Thyroid gland (tissue), 4 donors: ENCODE measurements around the gene PPP1R13B.

Source experiments
- CTCF ChIP-seq, 6 experiments: fragments of 200-600 bp in 3 of 6; fragments of 450-650 bp in 3 of 6; sonication (generic) in 3 of 6; IDR thresholded peaks; one replicate each; pipeline ENCODE4 v1.5.1; 2016 to 2019; ENCODE audit warnings: antibody characterized with exemption in 6 of 6, mild to moderate bottlenecking in 2 of 6, inconsistent platforms in 1 of 6, moderate library complexity in 1 of 6
- POLR2A ChIP-seq, 2 donors: fragments of 450-650 bp; IDR thresholded peaks; one replicate each; pipeline ENCODE4 v1.6.1; 2017; ENCODE audit warnings: antibody characterized with exemption in 2 of 2, mild to moderate bottlenecking in 2 of 2, moderate library complexity in 1 of 2

- no peak for TF ChIP-seq CTCF (IDR thresholded peaks at IDR 0.05)
- TF ChIP-seq POLR2A (IDR thresholded peaks at IDR 0.05): no peak
Measured at GRCh38 chr14:103870144-103870876, 22.9 kb upstream of the PPP1R13B start.
